IPS-NIHi7 (cell line): Measurements from ENCODE around the gene HNRNPUL1.

Experiments
- DNase-seq: peaks from one replicate; pipeline ENCODE4 v3.0.0; 2012; ENCODE audit warnings: mixed read lengths; ENCODE audit errors: extremely low spot score

The HNRNPUL1 gene

DNA sequence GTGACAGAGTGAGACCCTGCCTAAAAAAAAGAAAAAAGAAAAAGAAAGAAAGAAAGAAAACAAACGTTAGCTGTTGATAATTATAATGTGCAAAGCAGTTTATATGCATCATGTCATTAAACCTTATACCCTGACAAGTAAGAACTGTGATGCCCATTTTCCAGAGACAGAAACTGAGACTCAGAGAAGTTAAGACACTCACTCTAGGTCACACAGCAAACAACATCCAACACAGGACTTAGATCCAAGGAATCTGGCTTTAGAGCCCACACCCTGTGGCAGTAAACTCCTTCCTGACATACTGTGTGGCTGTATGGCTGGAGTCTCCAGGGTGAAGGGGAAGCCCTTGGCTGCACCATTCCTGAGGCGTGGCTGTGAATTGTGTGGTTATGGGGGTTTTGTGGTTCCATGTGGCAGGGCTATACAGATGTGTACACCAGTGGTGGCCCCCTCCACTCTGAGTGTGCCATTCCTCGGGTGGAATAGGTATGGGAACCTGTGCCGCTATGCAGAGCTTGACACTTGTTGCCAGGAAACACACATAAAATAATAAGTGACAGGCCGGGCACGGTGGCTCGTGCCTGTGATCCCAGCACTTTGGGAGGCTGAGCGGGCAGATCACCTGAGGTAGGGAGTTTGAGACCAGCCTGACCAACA is 29.5 kb upstream of the HNRNPUL1 start:
- DNase-seq = no peak

DNA sequence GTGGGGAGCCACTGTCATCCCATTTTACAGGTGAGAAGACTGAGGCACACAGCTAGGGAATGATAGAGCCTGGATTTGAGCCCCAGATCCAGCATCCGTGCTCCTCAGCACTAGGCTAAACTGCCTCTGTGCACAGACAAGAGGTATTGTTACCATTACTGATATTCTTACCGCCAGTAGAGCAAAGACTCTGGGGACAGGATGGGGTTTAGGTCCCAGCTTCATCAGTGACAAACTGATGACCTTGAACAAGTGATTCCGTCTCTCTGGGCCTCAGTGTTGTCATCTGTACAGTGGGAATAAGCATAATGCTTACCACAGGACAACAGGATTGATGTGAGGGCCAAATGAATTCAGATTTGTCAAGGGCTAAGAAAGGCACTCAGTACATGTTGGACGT is 28.7 kb upstream of the HNRNPUL1 start:
- no peak for DNase-seq

DNA sequence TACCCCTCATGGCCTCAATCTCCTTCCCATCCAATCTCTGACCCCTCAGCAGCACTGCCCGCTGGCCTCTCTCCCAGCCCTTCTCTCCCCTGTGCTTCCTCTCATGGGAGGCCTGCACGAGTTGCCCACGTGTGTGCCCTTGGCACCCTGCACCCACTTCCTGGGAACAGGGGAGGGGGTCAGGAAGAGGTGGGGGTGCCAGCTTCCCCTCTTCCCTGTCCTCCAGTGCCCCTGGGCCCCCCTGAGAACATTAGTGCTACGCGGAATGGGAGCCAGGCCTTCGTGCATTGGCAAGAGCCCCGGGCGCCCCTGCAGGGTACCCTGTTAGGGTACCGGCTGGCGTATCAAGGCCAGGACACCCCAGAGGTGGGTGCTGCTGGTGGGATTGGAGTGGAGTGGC is 25.9 kb upstream of the HNRNPUL1 start:
- DNase-seq = no peak

DNA sequence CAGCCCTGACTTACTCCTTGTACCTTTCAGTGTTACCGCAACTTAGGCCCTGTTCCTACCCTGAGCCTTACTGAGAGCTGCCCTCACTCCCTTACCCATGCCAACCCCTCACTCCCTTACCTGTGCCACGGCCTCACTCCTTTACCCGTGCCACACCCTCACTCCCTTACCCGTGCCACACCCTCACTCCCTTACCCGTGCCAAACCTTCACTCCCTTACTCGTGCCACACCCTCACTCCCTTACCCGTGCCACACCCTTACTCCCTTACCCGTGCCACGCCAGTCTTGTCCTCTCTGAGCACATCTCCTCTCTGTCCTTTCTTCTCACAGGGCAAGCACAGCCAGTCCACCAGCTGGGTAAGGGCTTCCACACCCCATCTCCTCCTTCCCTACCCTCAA is 24.8 kb upstream of the HNRNPUL1 start:
- DNase-seq = no peak

DNA sequence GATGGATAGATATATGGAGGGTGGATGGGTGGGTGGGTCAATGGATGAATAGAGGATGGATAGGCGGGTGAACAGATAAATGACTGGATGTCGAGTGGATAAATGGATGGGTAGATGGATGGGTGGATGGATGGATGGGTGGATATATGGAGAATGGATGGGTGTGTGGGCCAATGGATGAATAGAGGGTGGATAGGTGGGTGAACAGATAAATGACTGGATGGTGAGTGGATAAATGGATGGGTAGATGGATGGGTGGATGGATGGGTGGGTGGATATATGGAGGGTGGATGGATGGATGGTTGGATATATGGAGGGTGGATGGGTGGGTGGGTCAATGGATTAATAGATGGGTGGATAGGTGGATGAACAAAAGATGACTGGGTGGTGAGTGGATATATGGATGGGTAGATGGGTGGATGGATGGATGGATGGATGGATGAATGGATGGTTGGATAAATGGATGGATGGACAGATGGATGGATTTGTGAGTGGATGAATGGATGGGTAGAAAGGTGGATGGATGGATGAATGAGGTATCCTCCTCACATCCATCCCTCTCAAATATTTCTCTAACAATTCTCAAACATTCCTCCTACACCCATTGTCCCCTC is 24.1 kb upstream of the HNRNPUL1 start:
- DNase-seq = no peak

DNA sequence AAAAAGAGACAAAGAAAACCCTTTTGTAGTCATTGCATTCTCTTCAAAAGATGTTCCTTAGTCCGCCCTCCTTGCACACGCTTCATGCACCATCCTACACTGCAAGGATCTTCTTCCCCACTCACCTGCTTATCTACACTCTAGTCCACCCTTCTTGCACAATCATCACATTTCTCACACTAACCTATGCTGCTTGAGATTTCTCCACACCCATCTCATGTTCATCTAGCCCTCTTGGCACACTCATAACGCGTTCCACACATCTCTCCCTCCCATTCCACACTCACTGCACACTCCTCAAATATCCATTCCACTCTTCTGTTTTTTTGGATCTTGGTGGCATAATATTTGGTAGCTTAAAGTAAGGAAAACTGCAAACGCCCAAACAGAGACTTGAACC is 22.3 kb upstream of the HNRNPUL1 start:
- DNase-seq = no peak

DNA sequence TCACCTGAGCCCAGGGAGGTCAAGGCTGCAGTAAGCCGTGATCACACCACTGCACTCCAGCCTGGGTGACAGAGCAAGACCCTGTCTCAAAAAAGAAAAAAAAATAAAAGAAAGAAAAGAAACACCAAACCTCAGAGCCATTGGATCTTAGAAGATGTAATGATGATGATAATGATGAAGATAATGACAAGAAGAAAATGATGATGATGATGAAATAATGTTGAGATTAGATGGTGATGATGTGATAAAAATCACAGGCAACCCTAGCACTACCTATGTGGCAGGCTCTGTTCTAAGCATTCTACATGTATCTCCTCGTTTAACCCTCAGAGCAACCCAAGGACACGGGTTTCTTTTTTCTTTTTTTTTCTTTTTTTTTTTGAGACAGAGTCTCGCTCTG is 20.1 kb upstream of the HNRNPUL1 start:
- DNase-seq = no peak

DNA sequence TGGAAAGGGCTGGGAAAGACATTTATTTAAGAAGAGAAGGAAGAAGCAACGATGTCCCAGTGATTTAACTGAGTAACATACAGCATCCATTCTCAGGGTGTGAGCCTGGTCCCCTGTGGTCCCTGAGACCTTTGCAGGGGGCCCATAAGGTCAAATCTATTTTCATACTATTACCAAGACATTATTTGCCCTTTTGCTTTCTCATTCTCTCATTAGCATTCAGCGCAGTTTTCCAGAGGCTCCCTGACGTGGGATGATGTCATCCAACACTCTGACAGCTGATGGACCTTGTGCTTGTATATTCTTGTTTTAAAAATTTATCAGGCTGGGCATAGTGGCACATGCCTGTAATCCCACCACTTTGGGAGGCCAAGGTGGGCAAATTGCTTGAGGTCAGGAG is 18.3 kb upstream of the HNRNPUL1 start:
- DNase-seq = no peak

DNA sequence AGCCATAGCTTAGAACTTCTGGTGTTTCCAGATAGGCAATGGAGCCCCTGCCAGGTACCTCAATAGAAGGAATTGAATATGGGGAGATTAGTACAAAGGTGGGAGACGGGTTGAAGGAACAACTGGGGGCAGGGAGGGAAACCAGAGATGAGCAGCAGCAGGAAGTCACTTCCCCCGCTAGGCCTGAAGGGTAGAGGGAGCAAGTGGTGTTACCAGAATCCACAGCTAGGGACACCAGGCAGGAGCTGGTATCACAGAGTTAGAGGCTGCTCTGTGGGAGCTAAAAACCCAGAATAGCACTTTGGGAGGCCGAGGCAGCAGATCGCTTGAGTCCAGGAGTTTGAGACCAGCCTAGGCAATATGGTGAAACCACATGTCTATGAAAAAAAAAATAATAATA is 15.3 kb upstream of the HNRNPUL1 start:
- DNase-seq = peak; percentile 29

DNA sequence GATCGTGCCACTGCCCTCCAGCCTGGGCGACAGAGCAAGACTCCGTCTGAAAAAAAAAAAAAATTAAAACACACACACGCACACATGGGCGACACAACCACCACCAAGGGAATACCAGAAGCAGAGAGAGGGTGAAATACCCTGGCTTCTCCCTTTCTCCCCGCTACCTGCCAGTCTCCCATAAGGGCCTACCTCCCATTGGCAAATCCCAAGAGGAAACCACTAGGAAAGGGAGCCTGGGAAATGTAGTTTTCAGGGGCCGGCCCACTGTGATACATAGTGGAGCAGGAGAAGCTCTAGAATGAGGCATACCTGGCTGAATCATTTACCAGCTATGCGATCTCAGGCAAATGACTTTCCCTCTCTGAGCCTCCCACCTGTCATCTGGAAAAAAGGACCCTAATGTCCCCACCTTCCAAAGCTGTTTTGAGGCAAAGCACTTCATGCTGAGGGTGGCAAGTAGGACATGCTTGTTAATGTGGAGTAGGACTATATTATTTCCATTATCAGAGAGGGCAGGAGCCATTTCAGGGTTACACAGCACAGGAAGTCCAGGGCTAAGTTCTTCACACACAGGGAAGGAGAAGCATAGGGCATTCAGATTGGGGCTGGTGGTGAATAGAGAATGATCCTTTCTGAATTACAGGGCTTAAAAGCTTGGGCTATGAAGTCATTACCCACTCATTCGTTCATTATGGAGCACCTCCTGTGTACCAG is 14.3 kb upstream of the HNRNPUL1 start:
- peak; percentile 36 for DNase-seq

DNA sequence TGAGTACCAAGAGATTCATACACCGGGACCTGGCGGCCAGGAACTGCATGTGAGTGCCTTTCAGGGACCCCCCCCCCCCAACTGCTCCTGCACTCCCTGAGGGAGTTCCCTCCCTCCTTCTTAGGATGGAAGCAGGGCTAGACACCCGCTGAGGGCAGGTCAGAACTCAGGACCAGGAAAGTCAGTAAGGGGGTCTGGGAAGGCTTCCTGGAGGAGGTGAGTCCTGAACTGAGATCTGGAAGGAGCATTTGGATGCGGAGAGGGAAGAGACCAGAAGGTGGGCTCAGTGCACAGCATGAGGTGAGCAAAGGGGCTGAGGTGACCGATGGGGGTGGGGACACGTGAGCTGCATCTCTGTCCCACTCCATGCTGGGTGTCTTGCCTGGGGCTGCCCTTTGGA is 10.5 kb upstream of the HNRNPUL1 start:
- no peak for DNase-seq

DNA sequence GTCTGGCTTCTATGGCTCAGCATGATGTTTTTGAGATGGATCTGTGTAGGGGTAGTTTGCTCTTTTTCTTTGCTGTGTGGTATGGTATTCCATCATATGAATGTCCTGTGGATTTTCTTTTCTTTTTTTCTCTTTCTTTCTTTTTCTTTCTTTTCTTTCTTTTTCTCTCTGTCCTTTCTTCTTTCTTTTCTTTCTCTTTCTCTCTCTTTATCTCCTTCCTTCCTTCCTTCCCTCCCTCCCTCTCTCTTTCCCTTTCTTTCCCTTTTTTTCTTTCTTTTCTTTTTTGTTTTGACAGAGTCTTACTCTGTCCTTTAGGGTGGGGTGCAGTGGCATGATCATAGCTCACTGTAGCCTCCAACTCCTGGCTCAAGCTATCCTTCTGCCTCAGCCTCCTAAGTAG is 9.0 kb upstream of the HNRNPUL1 start:
- DNase-seq = no peak

DNA sequence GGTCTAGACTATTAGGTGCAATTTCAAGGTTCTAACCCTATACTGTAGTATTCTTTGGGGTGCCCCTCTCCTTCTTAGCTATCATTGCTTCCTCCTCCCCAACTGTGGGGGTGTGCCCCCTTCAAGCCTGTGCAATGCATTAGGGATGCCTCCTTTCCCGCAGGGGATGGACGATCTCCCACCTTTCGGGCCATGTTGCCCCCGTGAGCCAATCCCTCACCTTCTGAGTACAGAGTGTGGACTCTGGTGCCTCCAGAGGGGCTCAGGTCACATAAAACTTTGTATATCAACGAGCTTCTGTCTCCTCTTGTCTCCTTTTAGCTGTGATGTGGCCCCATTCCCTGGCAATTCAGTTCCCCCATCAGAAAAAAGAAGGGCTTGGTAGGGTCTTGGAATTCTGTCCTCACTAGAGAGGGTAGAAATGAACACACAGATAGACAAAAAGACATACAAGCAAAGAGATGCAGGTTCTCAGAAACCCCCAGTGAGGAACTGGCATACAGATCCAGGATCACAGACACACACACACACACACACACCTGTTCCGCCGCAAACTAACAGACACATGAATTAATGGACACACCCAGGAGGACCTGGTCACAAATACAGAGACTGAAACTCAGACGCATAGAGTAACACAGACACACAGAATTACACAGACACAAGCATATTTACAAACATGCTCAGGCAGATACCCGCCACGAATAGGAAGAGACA is 2.5 kb upstream of the HNRNPUL1 start:
- DNase-seq = no peak

DNA sequence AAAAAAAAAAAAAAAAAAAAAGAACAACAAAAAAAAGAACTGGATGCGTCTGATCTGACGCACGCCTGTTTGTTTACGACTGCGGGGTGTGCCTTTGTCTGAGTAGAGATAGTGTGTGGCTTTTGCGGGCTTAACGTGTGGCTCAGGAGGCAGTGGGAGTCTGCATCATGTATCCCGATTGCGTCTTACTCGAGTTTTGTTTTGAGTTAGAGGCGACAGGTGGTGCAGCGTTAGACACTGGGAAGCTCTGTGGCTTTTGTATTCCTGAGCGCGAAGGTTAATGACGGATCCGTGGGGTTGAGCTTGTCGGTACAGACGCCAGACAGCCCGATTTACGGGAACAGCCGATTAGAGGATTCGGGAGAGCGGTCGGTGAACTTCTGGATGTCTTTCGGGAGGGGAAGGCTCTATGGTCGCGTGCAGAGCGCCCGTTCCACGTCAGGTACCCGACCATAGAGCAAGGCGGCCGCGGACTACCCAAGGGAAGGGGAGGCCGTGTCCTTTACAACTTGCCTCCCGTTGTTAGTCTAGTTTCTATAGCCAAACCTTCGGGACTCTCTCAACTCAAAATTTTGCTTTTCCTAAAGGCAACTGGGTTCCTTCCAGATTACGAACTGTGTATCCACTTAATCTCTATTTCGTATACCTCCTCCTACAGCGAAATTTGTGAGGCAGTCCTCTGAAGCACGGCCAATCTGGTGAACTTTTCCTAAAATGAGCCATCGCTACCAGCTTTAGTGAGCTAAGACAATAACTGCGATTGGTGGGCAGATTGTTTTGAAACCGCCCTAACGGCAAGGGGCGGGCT is 926 bp upstream of the HNRNPUL1 start:
- peak; percentile 29 for DNase-seq

DNA sequence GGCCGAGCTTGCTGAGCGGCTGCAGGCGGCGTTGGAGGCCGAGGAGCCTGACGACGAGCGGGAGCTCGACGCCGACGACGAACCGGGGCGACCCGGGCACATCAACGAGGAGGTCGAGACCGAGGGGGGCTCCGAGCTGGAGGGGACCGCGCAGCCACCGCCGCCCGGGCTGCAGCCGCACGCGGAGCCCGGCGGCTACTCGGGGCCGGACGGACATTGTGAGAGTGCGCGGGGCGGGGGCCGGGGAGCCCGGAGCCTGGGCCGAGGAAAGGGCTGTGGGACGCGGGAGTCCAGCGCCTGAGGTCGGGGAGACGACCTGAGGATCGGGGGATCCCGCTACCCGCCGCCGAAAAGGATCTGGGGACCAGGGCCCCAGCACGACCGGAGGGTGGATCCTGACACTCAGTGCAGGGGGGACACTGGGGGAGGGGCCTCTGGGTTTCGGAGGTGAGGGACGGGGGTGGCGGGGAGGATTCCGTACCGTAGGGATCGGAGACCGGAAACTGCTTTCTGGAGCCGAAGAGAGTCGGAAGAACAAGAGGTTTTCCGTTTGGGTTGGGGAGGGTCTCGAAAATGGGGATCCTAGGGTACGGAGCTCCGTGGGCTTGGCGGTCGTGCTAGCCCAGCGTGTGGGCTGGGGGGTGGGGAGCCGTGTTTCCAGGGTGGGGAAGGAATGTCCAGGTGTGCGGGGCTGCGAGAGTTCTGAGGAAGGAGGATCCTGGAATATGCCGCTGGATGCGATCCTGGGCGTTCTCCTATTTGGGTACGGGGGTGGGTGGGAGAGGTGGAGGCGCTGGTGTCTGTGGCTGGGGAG is 616 bp downstream of the HNRNPUL1 start:
- DNase-seq = peak; percentile 48

DNA sequence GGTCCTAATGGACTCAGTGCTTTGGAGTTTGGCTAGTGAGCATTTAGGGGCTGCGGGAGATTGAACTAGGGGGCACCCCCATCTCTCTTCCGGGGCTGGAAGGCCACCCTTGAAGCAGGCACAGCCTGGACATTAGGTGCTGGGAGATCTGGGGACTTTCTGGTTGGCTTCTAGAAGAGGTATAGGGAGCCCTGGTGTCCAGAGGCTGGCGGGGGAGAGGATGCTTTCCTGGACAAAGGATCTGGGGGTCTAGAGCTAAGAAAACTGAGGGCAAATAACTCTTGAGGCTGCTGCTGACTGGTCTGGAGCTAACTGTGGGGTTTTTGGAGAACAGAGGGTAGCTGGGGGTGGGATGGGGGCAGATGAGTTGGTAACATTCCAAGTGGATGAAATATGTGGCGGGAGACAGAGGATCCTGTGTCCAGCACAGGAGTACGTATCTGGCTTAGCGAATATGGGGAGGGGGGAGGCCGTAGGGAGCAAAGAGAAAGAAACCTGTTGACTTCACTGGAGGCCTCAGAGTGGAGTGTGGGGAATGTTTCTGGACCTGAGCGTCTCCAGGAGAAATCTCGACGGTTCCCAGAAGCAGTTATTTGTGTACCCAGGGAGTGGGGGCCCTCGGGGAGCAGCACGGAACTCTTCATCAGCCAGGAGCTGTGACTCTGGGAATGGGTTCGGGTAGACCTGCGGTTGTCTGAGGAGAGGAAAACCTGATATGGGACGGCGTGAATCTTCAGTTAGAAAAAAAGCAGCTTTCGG is 1.4 kb downstream of the HNRNPUL1 start:
- DNase-seq = no peak

DNA sequence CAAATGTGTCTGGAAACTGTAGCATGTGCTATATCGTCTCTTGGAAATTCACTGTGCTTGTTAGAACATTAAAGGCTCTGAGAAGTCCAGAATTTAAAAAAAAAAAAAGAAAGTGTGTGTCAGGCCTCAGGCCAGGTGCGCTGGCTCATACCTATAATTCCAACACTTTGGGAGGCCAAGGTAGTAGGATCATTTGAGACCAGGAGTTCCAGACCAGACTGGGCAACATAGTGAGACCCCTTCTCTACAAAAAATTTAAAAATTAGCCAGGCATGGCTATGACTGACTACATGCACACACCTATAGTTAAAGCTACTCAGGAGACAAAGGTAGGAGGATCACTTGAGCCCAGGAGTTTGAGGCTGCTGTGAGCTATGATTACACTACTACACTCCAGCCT is 4.9 kb downstream of the HNRNPUL1 start:
- DNase-seq = no peak

DNA sequence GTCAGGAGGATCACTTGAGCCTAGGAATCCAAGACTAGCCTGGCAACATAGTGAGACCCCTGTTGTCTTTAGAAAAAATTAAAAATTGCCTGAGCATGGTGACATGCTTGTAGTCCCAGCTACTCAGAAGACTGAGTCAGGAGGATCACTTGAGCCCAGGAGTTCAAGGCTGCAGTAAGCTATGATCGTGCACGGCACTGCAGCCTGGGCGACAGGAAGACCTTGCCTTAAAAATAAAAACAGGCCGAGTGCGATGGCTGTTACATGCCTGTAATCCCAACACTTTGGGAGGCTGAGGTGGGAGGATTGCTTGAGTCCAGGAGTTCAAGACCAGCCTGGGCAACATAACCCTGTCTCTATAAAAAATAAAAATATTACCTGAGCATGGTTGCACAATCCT is 5.4 kb downstream of the HNRNPUL1 start:
- no peak for DNase-seq

DNA sequence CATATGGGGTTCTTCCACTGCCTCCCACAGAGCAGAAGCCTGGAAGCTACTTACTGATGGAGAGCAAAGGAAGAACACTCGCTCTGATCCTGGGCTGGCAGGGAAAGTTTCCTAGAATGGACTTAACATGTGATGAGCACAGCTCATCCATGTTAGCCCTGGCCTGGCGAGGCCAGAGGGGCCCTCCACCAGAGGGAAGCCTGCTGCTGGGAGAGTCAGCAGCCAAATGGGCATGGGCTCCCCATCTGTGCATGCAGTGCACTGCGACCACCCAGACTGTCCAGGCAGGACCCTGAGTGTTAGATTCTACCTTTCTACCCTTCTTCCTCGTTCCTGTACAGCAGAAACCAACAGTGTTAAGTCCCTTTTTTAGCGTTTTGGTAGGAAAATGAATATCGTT is 8.9 kb downstream of the HNRNPUL1 start:
- no peak for DNase-seq

DNA sequence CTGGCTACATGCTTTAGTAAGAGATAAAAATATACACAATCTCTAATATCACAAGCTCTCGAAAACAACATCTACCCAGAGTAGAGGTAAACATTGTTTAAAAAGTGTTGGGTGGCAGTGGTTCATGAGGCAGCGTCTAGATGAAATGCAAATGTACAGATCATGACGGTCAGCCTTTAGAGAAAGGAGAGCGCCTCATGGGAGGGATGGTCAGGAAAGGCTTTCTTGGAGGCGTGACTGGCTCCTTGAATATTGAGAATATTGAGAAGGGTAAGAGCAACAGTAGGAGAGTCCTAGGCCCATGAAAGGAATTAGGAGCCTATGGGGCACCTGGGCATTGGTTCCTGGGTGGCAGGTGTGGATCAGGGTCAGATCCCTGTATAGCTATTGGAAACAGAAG is 10.6 kb downstream of the HNRNPUL1 start:
- DNase-seq = no peak
